ENCODE results near the gene LAMA2.

LAMA2 gene

DNA sequence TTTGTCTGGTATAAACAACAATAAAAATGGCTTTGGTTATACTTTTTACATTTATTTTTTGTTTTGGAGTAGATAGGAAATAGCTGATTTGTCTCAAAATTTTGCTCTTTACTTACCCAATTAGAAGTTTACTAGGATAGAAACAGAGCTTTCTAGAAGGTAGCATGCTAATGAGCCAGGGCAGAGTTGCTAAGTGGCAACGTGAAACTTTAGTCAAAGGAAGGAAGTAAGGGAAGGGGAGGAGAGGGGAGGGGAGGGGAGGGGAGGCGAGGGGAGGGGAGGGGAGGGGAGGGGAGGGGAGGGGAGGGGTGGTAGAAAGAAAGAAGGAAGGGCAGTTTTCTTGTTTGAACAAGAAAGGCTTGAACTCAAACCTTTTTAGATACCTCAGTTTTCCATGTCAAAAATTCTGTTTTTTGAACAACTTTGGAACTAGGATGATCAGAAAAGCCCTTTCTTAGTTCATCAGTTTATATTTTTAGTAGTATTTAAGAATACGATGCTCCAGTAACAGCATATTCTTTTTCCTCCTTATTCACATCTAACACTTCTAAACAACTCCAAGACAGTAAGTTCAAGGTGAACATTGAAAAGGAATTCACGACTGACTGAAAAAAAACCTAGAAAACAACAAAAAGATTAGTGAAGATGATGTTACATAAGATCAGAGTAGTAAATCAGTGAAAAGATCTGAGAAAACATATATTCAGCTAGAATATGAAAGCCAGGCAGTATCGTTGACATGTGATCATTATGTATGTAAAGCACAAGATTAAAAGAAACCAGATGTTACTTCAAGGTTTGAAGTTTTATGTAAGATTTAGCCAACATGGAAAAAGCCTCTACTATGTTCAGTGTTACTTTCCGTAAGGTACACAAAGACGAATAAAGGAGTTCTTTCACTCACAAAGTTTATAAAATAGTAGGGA, 563.6 kb downstream of the LAMA2 start:
- DNase-seq (ENCODE audit: low spot score), result no peak

- no peak for DNase-seq (ENCODE audit: low spot score)
Observed at GRCh38 chr6:129447198-129447565, 564.2 kb downstream of the LAMA2 start.

DNA sequence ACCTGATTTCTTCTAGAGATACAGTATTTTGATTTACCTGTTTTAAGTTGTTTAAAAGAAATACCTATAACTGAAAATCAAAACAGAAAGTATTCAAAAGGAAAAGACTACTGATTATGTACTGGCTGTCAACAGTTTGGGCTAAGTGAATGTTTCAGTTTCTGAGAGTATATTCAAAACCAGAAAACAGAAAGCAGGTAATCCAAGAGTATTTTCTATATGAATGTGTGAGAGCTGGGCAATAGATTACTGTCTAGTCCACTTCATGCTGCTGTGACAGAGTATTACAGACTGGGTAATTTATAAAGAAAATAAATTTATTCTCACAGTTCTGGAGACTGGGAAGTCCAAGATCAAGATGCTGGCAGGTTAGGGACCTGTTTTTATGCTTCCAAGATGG, 566.0 kb downstream of the LAMA2 start:
- DNase-seq (ENCODE audit: low spot score), result no peak

GRCh38 chr6:129451187-129451586, 568.2 kb downstream of the LAMA2 start:
- no peak for DNase-seq (ENCODE audit: low spot score)

DNA sequence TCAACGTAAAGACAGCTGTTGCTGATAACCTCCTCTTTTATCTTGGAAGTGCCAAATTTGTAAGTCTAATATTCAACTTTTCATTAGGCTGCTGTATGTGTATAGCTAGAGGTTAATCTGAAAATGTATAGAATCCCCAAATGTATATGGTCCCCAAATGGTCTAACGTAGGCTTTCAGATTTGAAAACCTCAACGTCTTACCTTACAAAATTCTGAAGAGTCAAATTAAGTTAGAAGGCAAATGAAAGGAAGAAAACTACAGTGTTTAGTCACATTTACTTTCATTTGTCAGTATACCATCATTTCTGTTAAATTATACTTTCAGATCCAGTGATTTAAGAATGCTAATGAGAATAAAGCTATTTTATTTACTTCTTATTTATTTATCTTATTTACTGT, 570.1 kb downstream of the LAMA2 start:
- no peak for DNase-seq (ENCODE audit: low spot score)

DNA sequence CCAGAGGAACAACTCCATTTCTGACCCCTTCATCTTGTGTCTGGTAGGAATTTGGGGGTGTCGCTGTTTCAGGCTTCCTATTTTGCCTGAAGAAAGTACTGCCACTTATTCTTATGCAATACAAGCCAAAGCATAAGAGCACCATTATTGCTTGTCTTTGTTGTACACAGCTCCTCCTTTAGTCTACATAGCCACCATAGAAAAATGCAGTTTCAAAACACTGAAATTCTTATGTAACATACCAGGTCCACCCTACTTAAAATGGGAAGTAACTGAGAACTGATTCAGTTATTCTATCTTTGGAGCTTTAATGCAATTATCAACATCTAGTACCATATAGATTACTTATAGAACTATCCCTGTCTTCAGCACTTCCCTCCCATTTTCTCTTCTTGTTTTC, 571.5 kb downstream of the LAMA2 start:
- no peak for DNase-seq (ENCODE audit: low spot score)

GRCh38 chr6:129455126-129455769, 572.3 kb downstream of the LAMA2 start:
- DNase-seq (ENCODE audit: low spot score), result no peak

- DNase-seq (ENCODE audit: low spot score), result no peak
Observed at GRCh38 chr6:129460221-129460620, 577.3 kb downstream of the LAMA2 start.

DNA sequence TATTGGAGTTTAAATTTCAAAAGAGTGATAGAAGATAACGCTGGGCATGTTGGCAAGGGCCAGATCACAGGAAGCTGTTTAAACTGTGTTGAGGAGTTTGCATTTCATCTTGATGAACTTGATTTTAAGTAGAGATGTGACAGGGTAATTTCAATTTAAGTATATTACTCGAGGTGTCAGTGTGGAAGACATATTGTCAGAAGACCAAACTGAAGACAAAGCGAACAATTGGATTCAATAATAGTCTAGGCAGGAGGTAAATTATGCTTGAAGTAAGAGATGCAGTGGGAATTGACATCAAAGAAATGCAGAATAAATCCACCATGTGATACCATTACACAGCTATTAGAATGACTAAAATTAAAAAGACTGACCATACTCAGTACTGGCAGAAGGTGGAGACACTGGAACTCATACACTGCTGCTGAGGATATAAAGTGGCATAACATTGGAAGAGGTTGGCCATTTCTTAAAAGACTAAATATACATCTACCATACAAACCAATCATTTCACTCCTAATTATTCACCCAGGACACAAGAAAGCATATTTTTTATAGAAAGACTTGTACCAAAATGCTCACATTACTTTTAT, 586.2 kb downstream of the LAMA2 start:
- DNase-seq (ENCODE audit: low spot score), result no peak

DNA sequence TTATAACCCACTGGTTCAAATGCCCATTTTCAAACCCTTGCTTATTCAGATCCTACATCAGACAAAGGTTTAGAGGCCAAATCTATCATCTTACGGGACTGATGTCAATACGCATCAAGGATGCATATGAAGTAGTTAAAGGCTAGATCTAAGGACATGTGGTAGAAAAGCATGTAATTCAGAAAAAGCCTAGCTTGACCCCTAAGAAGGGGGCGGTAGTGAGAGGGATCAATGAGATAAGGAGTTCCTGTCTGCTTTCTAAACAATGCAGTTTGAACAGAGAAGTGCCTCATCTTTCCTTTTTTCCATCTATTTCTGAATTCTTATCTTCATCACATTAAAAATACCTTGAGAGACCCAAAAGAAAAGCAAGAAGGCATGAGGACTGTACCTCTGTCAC, 589.3 kb downstream of the LAMA2 start:
- DNase-seq (ENCODE audit: low spot score), result no peak

GRCh38 chr6:129473546-129473945, 590.6 kb downstream of the LAMA2 start:
- DNase-seq (ENCODE audit: low spot score), result no peak

DNA sequence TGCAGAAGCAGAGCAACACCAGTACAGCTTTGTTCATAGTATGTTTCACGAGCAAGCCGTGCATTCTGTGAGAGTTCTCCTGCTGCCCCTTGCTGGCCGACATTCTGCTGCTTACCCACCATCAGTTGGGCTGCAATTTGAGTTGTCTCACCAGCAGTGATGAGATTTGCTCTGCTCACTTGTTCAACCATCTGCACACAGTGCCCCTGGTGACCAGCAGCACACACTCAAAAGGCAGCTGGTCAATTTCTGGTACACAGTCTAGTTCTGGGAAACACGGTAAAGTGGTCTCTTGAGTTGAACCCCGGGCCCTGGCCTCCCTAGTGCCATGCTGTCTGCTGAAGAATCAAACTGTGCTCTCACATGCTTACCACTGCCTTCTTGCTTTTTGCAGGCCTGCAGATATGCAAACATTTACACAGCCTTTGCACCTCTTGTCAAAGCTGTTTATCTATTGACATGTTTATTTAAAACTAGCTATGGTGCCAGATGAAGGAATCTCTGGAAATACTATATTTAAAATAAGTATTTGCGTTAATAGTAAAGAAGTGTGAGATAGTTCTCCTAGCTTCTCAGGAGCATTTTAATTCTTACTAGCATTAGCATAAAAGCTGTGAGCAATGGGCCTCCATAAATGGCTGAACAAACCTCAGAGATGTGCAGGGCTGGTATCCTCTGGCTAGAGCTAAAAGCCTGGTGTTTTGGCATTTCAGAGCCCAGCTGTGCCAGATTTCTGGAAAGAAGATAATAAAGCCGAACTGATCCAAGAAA, 592.7 kb downstream of the LAMA2 start:
- DNase-seq (ENCODE audit: low spot score), result no peak

GRCh38 chr6:129476248-129476564, 593.3 kb downstream of the LAMA2 start:
- no peak for DNase-seq (ENCODE audit: low spot score)

DNA sequence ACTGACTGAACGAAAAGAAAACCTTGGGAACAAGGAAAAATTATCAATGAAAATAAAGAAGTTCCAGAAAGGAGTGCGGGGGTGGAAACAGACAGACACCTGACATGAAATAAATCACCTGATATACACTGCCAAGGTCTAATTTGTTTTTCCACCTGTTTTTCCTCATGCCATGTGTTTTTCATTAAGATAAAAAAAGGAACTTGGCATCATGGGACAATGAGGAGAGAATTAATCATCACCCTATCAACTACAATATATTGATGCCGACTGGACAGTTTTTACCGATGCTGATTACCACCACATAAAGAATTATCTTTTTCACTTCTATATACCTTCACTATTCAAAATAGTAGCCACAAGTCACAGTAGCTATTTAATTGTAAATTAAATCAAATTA, 593.9 kb downstream of the LAMA2 start:
- DNase-seq (ENCODE audit: low spot score), result no peak

DNA sequence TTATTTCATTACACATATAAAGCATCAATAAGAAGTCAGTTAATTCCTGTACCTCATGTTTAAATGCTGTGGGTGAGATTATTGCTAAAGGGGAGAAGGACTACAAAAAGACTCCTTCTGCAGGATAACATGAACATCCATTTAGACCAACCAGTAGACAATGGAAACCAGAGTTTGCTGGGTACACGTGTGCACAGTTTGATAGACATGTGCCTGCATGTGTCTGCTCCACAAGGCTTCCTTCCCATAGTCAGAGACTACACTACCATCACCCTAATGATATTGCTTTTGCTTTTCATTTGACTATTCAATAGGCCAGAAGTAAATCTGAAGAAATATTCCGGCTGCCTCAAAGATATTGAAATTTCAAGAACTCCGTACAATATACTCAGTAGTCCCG, 595.4 kb downstream of the LAMA2 start:
- DNase-seq (ENCODE audit: low spot score), result no peak

DNA sequence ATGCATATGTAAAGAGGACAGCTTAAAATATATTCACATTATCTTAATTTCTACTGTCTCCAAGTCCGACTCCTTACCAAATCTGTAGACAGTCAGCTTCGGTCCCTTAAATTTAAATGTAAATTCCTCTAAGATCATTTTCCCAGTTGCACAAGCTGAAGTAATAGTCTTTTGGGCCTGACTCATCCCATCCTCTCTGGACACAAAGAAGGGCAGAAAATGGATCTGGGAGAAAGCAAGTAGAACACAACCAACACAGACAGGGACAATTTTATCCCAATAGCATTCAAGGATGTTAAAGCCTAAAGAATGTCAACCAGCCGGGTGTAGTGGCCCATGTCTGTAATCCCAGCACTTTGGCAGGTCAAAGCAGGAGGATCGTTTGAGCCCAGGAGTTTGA, 598.8 kb downstream of the LAMA2 start:
- no peak for DNase-seq (ENCODE audit: low spot score)

DNA sequence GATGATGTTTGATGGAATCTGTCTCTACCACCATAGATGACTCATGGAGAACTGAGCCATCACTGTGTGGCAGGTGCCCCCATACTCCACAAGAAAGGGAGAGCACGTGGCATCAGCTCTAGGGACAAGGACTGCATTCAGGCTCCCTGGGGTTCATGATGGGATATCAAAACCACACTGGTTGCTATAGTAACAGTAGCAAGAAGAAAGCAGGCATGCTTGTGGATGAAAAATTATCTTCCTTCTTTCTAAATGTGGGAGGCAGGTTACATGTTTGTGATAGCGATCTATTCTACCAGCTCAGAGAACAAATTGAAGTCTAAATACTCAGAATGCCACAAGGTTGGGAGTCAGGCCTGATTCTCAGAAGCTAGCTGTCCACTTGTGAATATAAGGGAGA, 602.8 kb downstream of the LAMA2 start:
- DNase-seq (ENCODE audit: low spot score), result no peak

- DNase-seq (ENCODE audit: low spot score), result no peak
Observed at GRCh38 chr6:129486327-129486726, 603.4 kb downstream of the LAMA2 start.

DNA sequence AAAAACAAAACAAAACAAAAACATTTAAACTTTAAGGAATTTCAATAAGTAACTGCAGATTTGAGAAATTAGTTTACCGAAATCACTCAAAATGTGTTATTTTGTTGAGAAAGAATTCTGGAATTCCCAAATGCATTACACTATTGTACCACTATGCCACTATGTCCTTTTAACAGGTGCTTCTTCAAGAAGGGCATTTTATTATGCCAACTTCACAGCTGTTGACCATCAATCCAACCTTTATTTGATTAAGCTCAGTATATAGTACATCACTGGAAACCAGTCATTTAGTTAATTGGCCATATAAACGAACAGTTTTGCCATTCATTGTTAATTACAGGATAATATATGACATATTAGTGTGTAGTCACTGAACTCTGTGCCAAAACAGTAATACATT, 605.4 kb downstream of the LAMA2 start:
- no peak for DNase-seq (ENCODE audit: low spot score)

DNA sequence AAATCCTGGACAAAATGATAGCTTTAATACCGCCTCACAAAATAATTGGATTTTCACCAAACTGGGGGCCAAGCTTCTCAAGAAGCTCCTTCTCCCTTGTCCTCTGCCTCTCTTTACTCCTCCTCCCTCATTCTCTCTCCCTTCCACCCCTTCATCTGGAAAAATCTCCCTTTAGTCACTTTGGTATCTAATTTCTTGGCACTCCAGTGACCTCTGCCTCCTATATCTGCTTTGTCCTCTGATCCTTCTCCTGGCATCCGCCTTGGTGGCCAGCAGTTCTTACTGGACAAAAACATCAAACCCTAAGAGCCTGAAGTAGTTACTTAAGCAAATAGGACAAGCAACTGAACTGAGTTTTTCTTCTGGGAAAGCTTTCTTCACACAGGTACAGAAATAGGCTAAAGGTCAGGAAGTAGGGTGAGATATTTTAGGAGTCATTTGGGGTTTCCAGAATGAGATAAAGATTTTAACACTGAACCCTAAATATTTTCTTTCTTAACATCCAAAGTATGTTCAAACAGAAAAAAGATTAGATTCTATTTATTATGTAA, 606.4 kb downstream of the LAMA2 start:
- no peak for DNase-seq (ENCODE audit: low spot score)

GRCh38 chr6:129490521-129491255, 607.8 kb downstream of the LAMA2 start:
- DNase-seq (ENCODE audit: low spot score), result peak; percentile 86

DNA sequence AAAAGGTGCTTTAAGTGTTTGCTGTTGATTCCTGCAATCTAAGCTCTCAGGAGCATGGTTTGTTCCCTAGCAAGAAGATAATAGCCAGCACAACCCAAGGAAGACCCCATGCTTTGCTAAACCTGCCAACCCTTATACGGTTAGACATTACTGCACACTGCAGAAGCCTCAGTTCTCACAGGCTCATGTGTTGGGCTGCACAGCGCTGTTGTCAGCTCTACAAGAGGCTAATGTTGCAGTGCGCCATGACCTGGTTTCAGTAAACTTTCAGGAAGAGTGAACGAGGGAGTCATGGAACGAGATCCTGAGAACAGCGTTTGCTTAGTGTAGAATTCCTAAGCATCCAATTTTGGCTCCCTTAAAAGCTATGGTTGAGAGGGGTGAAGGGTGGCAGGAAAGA, 608.5 kb downstream of the LAMA2 start:
- DNase-seq (ENCODE audit: low spot score), result no peak
